Measurements from ENCODE around the gene PLA2G4E.

The PLA2G4E gene

GRCh38 chr15:42018306-42019224 lies 2.3 kb downstream of the PLA2G4E start:
- no peak for DNase-seq

GRCh38 chr15:42016971-42017370 lies 3.9 kb downstream of the PLA2G4E start:
- no peak for DNase-seq

GRCh38 chr15:42014406-42014805 lies 6.4 kb downstream of the PLA2G4E start:
- no peak for DNase-seq

- DNase-seq, result no peak
Observed at GRCh38 chr15:42012928-42013482, 7.8 kb downstream of the PLA2G4E start.

- no peak for DNase-seq
Observed at GRCh38 chr15:42012241-42012640, 8.6 kb downstream of the PLA2G4E start.

GRCh38 chr15:42011074-42011473 lies 9.8 kb downstream of the PLA2G4E start:
- DNase-seq, result no peak

- DNase-seq, result no peak
Observed at GRCh38 chr15:42010434-42010833, 10.4 kb downstream of the PLA2G4E start.

GRCh38 chr15:42009474-42009873 lies 11.4 kb downstream of the PLA2G4E start:
- no peak for DNase-seq

GRCh38 chr15:42009022-42009421 lies 11.8 kb downstream of the PLA2G4E start:
- no peak for DNase-seq

GRCh38 chr15:42007386-42007785 lies 13.5 kb downstream of the PLA2G4E start:
- no peak for DNase-seq

GRCh38 chr15:42002333-42002732 lies 18.5 kb downstream of the PLA2G4E start:
- no peak for DNase-seq

- no peak for DNase-seq
Observed at GRCh38 chr15:42001236-42001635, 19.6 kb downstream of the PLA2G4E start.

- DNase-seq, result no peak
Observed at GRCh38 chr15:41999290-42000285, 21.3 kb downstream of the PLA2G4E start.

GRCh38 chr15:41997845-41998244 lies 23.0 kb downstream of the PLA2G4E start:
- DNase-seq, result no peak

GRCh38 chr15:41996921-41997592 lies 23.8 kb downstream of the PLA2G4E start:
- DNase-seq, result no peak

GRCh38 chr15:41996376-41996775 lies 24.5 kb downstream of the PLA2G4E start:
- no peak for DNase-seq

- DNase-seq, result no peak
Observed at GRCh38 chr15:41995476-41995855, 25.4 kb downstream of the PLA2G4E start.

GRCh38 chr15:41994772-41995475 lies 25.9 kb downstream of the PLA2G4E start:
- no peak for DNase-seq

GRCh38 chr15:41994171-41994650 lies 26.6 kb downstream of the PLA2G4E start:
- no peak for DNase-seq

- no peak for DNase-seq
Observed at GRCh38 chr15:41993472-41994170, 27.2 kb downstream of the PLA2G4E start.

- no peak for DNase-seq
Observed at GRCh38 chr15:41992803-41993190, 28.0 kb downstream of the PLA2G4E start.
